Effector memory CD8-positive, alpha-beta T cell (primary cell): Measurements from ENCODE around the gene SPACA7.

ENCODE experiments used
- ATAC-seq: fragments of 150-1000 bp; cut with Tn5 transposase; replicated peaks from 2 replicates; pipeline ENCODE4 v1.10.0; 2021; ENCODE audit warnings: mild to moderate bottlenecking, moderate library complexity
- DNase-seq, 3 experiments: peaks; one replicate each; pipeline ENCODE4 v3.0.0; 2021
- H3K27ac Mint-ChIP-seq, 2 donors: one replicate each; pipeline ENCODE4 v1.8.0; 2022; ENCODE audit warnings: mild to moderate bottlenecking in 2 of 2, mixed read lengths in 2 of 2, moderate library complexity in 2 of 2
- H3K27me3 Mint-ChIP-seq, 2 donors: one replicate each; pipeline ENCODE4 v1.8.0; 2022; ENCODE audit warnings: mixed read lengths in 2 of 2
- H3K36me3 Mint-ChIP-seq: one replicate; pipeline ENCODE4 v1.8.0; 2022; ENCODE audit warnings: mild to moderate bottlenecking, moderate library complexity, mixed read lengths; ENCODE audit not compliant: insufficient read depth
- H3K4me1 Mint-ChIP-seq, 2 donors: one replicate each; pipeline ENCODE4 v1.8.0; 2022; ENCODE audit warnings: low read depth in 2 of 2, mixed read lengths in 2 of 2
- H3K4me3 Mint-ChIP-seq, 2 donors: one replicate each; pipeline ENCODE4 v1.8.0; 2022; ENCODE audit warnings: mild to moderate bottlenecking in 2 of 2, mixed read lengths in 2 of 2, moderate library complexity in 2 of 2
- H3K9me3 Mint-ChIP-seq, 2 donors: one replicate each; pipeline ENCODE4 v1.8.0; 2022; ENCODE audit warnings: mixed read lengths in 2 of 2

SPACA7 gene

DNA sequence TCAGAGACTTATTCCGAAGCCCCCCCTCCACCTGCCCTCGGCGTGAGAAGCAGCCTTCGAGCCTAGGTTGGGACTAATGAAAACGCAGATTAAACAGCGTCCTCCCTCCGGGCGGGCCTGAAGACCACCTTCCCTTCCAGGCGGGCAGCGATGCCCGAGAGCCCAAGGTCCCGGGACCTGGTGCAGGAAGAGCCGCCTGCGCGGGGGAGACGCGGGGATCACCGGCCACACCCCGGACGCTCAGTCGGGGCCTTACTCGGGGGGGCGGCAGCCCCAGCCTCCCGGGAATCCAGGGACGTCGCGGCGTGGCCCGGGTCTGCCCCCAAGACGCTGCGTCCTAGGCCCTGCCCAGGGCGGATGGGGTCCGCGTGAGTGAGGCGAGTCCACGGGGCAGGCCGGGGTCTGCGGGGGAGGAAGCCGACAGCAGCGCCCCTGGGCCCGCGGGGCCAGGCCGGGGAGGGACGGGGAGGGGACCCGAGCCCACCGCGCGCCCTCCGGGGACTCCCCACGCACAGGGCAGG is 33.3 kb upstream of the SPACA7 start:
- DNase-seq, result no peak
- no peak overlapping the region for H3K27ac Mint-ChIP-seq
- peaks cover 0 to 1% of the 10 kb centered on the region in 2 donors for H3K9me3 Mint-ChIP-seq
- no peak for ATAC-seq
- peaks cover 0 to 5% of the 10 kb centered on the region in 2 donors for H3K4me1 Mint-ChIP-seq
- H3K27me3 Mint-ChIP-seq, result peaks cover 32 to 43% of the 10 kb centered on the region in 2 donors
- no peak overlapping the region for H3K4me3 Mint-ChIP-seq
- no peaks in the 10 kb centered on the region for H3K36me3 Mint-ChIP-seq

GRCh38 chr13:112343591-112343990 is 32.6 kb upstream of the SPACA7 start:
- H3K4me3 Mint-ChIP-seq, result no peak overlapping the region
- H3K27me3 Mint-ChIP-seq, result peaks cover 35 to 49% of the 10 kb centered on the region in 2 donors
- H3K36me3 Mint-ChIP-seq, result no peaks in the 10 kb centered on the region
- DNase-seq (no peak), ATAC-seq (no peak)
- no peak overlapping the region for H3K27ac Mint-ChIP-seq
- H3K9me3 Mint-ChIP-seq, result peaks cover 0 to 1% of the 10 kb centered on the region in 2 donors
- H3K4me1 Mint-ChIP-seq, result peaks cover 0 to 5% of the 10 kb centered on the region in 2 donors

DNA sequence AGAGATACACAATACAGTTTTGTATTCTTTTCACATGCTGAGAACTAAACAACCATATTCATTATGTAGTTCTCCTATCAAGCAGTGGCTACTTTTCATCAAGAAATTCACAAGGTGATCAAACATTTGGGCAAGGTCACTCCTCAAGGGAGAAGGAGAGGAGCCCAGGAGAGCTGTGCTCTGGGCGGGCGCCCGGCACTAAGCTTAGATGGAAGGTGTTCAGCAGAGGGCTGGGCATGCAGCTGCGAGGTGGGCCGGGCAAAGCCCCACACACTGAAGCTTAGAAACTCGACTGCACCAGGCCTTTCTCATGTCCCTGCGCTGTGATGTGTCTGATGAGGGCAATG is 30.4 kb upstream of the SPACA7 start:
- Mint-ChIP-seq H3K27ac (no peak overlapping the region), H3K9me3 (peaks cover 0 to 1% of the 10 kb centered on the region in 2 donors), H3K4me1 (peaks cover 0 to 5% of the 10 kb centered on the region in 2 donors), H3K27me3 (peaks cover 47 to 71% of the 10 kb centered on the region in 2 donors), H3K36me3 (no peaks in the 10 kb centered on the region), H3K4me3 (no peak overlapping the region)
- ATAC-seq (no peak), DNase-seq (no peak)

GRCh38 chr13:112346173-112346898 is 29.8 kb upstream of the SPACA7 start:
- no peak for DNase-seq
- H3K4me1 Mint-ChIP-seq, result peaks cover 0 to 5% of the 10 kb centered on the region in 2 donors
- no peaks in the 10 kb centered on the region for H3K36me3 Mint-ChIP-seq
- no peak overlapping the region for H3K27ac Mint-ChIP-seq
- H3K4me3 Mint-ChIP-seq, result no peak overlapping the region
- peaks cover 0 to 1% of the 10 kb centered on the region in 2 donors for H3K9me3 Mint-ChIP-seq
- no peak for ATAC-seq
- peaks cover 49 to 77% of the 10 kb centered on the region in 2 donors for H3K27me3 Mint-ChIP-seq

- ATAC-seq, result no peak
- Mint-ChIP-seq H3K4me1 (peaks cover 0 to 5% of the 10 kb centered on the region in 2 donors), H3K27me3 (peaks cover 54 to 82% of the 10 kb centered on the region in 2 donors), H3K9me3 (no peaks in the 10 kb centered on the region), H3K36me3 (no peaks in the 10 kb centered on the region), H3K4me3 (no peak overlapping the region), H3K27ac (no peak overlapping the region)
- DNase-seq, result no peak
Observed at GRCh38 chr13:112346899-112347229, 29.3 kb upstream of the SPACA7 start.

DNA sequence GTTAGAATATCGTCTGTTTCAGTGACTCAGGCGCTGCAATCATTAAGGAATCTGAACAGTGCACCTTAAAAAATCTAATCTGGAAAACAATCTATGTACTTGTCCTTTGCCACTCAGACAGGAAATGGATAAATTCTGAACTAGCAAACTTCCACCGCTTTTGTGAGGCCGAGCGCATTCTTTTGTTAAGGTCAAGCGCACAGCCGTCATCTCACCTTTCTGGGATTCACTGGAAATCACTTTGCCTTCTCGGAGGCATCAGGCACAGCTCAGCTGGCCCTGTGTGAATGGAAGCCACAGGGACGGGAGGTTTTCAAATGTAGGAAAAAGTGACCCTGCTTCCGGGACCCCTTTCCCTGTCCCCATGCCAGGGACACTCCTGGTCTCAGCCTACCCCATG is 28.2 kb upstream of the SPACA7 start:
- Mint-ChIP-seq H3K4me1 (peaks cover 0 to 5% of the 10 kb centered on the region in 2 donors), H3K27me3 (peaks cover 54 to 85% of the 10 kb centered on the region in 2 donors), H3K4me3 (no peak overlapping the region), H3K36me3 (no peaks in the 10 kb centered on the region), H3K27ac (no peak overlapping the region), H3K9me3 (no peaks in the 10 kb centered on the region)
- DNase-seq (no peak), ATAC-seq (no peak)

- H3K9me3 Mint-ChIP-seq, result no peaks in the 10 kb centered on the region
- DNase-seq (no peak), ATAC-seq (no peak)
- no peak overlapping the region for H3K4me3 Mint-ChIP-seq
- peaks cover 0 to 5% of the 10 kb centered on the region in 2 donors for H3K4me1 Mint-ChIP-seq
- no peak overlapping the region for H3K27ac Mint-ChIP-seq
- no peaks in the 10 kb centered on the region for H3K36me3 Mint-ChIP-seq
- H3K27me3 Mint-ChIP-seq, result peaks cover 54 to 83% of the 10 kb centered on the region in 2 donors
Observed at GRCh38 chr13:112348642-112349345, 27.4 kb upstream of the SPACA7 start.

DNA sequence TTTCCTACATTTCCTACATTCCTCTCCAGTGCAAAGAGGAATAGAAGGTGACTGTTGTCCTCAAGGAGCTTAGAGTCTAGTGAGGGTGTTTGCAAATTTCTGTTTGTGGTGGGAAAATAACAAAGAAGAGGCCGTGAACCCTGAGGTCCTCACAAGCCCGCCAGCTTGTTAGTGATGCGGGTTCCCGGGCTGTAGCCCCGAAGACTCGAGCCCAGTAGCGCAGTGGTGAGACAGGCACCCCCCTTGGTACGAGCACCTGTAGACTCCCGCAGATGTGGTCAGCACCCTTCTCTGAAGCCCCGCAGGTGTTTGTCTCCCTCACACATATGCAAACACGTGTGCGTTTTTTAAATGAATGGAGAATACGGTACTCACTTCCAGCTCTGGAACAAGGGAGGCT is 26.5 kb upstream of the SPACA7 start:
- Mint-ChIP-seq H3K4me1 (peaks cover 0 to 5% of the 10 kb centered on the region in 2 donors), H3K4me3 (no peak overlapping the region), H3K27ac (no peak overlapping the region), H3K9me3 (no peaks in the 10 kb centered on the region), H3K36me3 (no peaks in the 10 kb centered on the region), H3K27me3 (peaks cover 48 to 74% of the 10 kb centered on the region in 2 donors)
- ATAC-seq (no peak), DNase-seq (no peak)

DNA sequence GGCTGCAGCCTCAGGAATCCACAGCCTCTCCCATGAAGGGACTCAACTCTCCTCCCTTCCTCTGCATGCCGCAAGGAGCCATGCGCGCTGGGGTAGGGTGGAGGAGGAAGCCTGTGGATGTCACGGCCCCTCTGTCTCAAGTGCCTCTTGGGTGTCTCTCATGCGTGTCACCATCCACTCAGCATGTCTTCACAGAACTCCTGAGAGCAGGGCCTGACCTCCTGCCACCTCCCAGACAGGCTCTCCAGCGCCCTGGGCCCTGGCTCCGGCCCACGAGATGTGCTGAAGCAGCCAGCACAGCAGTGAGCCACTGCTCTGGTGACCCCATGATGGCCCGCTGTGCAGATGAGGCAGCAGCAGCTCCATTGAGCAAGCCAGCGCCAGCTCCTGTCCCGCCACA is 25.9 kb upstream of the SPACA7 start:
- no peaks in the 10 kb centered on the region for H3K36me3 Mint-ChIP-seq
- no peak for ATAC-seq

DNA sequence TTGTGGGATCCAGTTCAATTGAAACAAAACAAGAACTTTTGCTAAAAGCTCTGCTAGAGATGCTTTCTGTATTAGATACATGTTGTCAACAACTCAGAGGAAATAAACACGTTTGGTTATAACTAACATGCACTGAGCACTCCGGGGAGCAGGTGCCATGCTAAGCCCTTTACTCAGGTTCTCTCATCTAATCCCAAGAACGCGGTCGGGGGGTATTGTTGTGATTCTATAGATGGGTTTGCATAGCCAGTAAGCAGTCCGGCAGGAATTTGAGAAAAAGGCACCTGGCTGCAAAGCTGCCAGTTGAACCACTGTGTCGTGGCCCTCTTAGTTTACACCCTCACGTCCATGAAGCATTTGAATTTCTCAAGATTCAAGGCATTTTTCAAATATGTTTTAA is 24.3 kb upstream of the SPACA7 start:
- peaks cover 0 to 1% of the 10 kb centered on the region in 2 donors for H3K4me1 Mint-ChIP-seq
- H3K9me3 Mint-ChIP-seq, result no peaks in the 10 kb centered on the region
- no peak overlapping the region for H3K4me3 Mint-ChIP-seq
- ATAC-seq (no peak), DNase-seq (no peak)
- no peaks in the 10 kb centered on the region for H3K36me3 Mint-ChIP-seq
- peaks cover 30 to 53% of the 10 kb centered on the region in 2 donors for H3K27me3 Mint-ChIP-seq
- H3K27ac Mint-ChIP-seq, result no peak overlapping the region

More for the DNA sequence above, 25.9 kb upstream of the SPACA7 start:
- Mint-ChIP-seq H3K4me1 (peaks cover 0 to 5% of the 10 kb centered on the region in 2 donors), H3K9me3 (no peaks in the 10 kb centered on the region), H3K4me3 (no peak overlapping the region), H3K27ac (no peak overlapping the region), H3K27me3 (peaks cover 45 to 68% of the 10 kb centered on the region in 2 donors)
- no peak for DNase-seq

- no peak overlapping the region for H3K4me3 Mint-ChIP-seq
- H3K4me1 Mint-ChIP-seq, result no peaks in the 10 kb centered on the region
- peaks cover 10 to 11% of the 10 kb centered on the region in 2 donors for H3K9me3 Mint-ChIP-seq
- H3K27ac Mint-ChIP-seq, result no peak overlapping the region
- H3K36me3 Mint-ChIP-seq, result no peaks in the 10 kb centered on the region
- peaks cover 16 to 34% of the 10 kb centered on the region in 2 donors for H3K27me3 Mint-ChIP-seq
- ATAC-seq (no peak), DNase-seq (no peak)
Observed at GRCh38 chr13:112353856-112354255, 22.3 kb upstream of the SPACA7 start.

- no peaks in the 10 kb centered on the region for H3K4me1 Mint-ChIP-seq
- no peak for ATAC-seq
- H3K36me3 Mint-ChIP-seq, result no peaks in the 10 kb centered on the region
- H3K27ac Mint-ChIP-seq, result no peak overlapping the region
- no peak overlapping the region for H3K4me3 Mint-ChIP-seq
- peaks cover 10 to 11% of the 10 kb centered on the region in 2 donors for H3K9me3 Mint-ChIP-seq
- H3K27me3 Mint-ChIP-seq, result peaks cover 9 to 26% of the 10 kb centered on the region in 2 donors
- DNase-seq, result no peak
Observed at GRCh38 chr13:112354330-112355273, 21.6 kb upstream of the SPACA7 start.

DNA sequence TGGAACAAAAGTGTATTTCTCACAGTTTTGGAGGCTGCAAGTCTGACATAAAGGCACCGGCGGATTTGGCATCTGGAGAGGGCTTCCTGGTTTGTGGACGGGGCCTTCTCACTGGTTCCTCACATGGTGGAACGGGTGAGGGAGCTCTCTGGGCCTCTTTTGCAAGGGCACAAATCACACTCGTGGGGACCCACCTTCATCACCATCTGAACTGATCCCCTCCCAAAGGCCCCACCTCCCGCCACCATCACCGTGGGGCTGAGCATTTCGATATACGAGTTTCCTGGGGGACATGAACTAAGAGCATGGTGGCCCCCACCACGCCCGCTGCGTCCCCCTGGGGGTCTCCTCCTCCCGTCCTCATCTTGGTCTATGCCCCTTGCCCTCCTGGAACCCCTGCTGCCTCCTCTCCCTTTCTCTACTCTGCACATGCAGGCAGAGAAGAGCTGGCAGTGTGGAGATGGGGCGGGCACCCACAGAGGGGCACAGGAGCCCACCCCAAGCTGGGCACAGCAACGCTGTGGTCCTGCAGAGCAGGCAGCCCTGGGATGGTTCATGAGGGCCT is 20.8 kb upstream of the SPACA7 start:
- no peaks in the 10 kb centered on the region for H3K4me1 Mint-ChIP-seq
- no peak overlapping the region for H3K27ac Mint-ChIP-seq
- ATAC-seq (no peak), DNase-seq (no peak)
- no peaks in the 10 kb centered on the region for H3K36me3 Mint-ChIP-seq
- H3K27me3 Mint-ChIP-seq, result peaks cover 6 to 19% of the 10 kb centered on the region in 2 donors
- no peak overlapping the region for H3K4me3 Mint-ChIP-seq
- peaks cover 10 to 11% of the 10 kb centered on the region in 2 donors for H3K9me3 Mint-ChIP-seq
